IMR-90 (cell line): ENCODE measurements around the gene OR6C2. TPM values are rescaled to one million over a fixed set of nuclear protein-coding genes. Genes with fewer than 3 reads are reported as not detected.

ENCODE experiments used
- ATAC-seq: fragments of 200-7000 bp; cut with Tn5 transposase; 2 replicates; pipeline ENCODE4 v1.9.1; 2020; ENCODE audit warnings: low read depth, mild to moderate bottlenecking, moderate library complexity
- BruUV-seq: library from RNA; stranded (reverse); fragments of 400-500 nt; replicated peaks from 2 replicates; lab custom pipeline; 2021; lab: Mats Ljungman, UMichigan
- CTCF ChIA-PET: fragments of 300-600 bp; formaldehyde crosslinking; extraction: SDS; loops from one replicate; lab custom pipeline; 2021; ENCODE audit warnings: antibody characterized with exemption; lab: Yijun Ruan, JAX
- POLR2A ChIA-PET: fragments of 300-600 bp; sonication (Branson Sonifier 250); formaldehyde crosslinking; loops from one replicate; lab custom pipeline; 2022; ENCODE audit warnings: antibody characterized with exemption; ENCODE audit not compliant: unreplicated experiment; lab: Charles Lee
- DNase-seq: peaks from one replicate; pipeline ENCODE4 v3.0.0; 2013
- H2AFZ ChIP-seq: replicated peaks from 2 replicates; pipeline ENCODE3; 2013; ENCODE audit warnings: low read length, mild to moderate bottlenecking; ENCODE audit not compliant: poor library complexity
- H2AK5ac ChIP-seq: 2 replicates; pipeline ENCODE4 v1.6.1; 2013; ENCODE audit warnings: low read depth, low read length, inconsistent platforms
- H2AK9ac ChIP-seq: replicated peaks from 2 replicates; pipeline ENCODE3; 2013; ENCODE audit warnings: mild to moderate bottlenecking, low read depth, low read length, moderate library complexity; ENCODE audit not compliant: poor library complexity
- H2BK120ac ChIP-seq: 2 replicates; pipeline ENCODE4 v1.6.1; 2013; ENCODE audit warnings: low read depth, low read length, inconsistent platforms
- H2BK15ac ChIP-seq: 3 replicates; pipeline ENCODE4 v1.6.1; 2013; ENCODE audit warnings: low read depth, low read length, inconsistent platforms
- H2BK20ac ChIP-seq: 2 replicates; pipeline ENCODE4 v1.6.1; 2013; ENCODE audit warnings: low read depth, mild to moderate bottlenecking, inconsistent platforms, low read length, moderate library complexity
- H2BK5ac ChIP-seq: 2 replicates; pipeline ENCODE4 v1.6.1; 2013; ENCODE audit warnings: mild to moderate bottlenecking, low read depth, low read length, inconsistent platforms; ENCODE audit not compliant: poor library complexity, severe bottlenecking
- H3K14ac ChIP-seq: replicated peaks from 2 replicates; pipeline ENCODE4 v1.6.1; 2013; ENCODE audit warnings: low read depth, low read length, inconsistent platforms
- H3K18ac ChIP-seq: 2 replicates; pipeline ENCODE4 v1.6.1; 2013; ENCODE audit warnings: low read depth, low read length, control low read depth
- H3K23ac ChIP-seq: 2 replicates; pipeline ENCODE4 v1.6.1; 2013; ENCODE audit warnings: low read depth, low read length, inconsistent platforms
- H3K27ac ChIP-seq: 2 replicates; pipeline ENCODE4 v1.5.1; 2013; ENCODE audit warnings: mild to moderate bottlenecking, control low read depth, low read length; ENCODE audit not compliant: insufficient read depth
- H3K27me3 ChIP-seq: 2 replicates; pipeline ENCODE4 v1.6.1; 2013; ENCODE audit warnings: low read length; ENCODE audit not compliant: control insufficient read depth, insufficient read depth
- H3K36me3 ChIP-seq: 2 replicates; pipeline ENCODE4 v1.6.1; 2013; ENCODE audit warnings: low read length, mixed read lengths; ENCODE audit not compliant: control insufficient read depth, insufficient read depth
- H3K4ac ChIP-seq: 2 replicates; pipeline ENCODE4 v1.6.1; 2013; ENCODE audit warnings: low read depth, low read length, inconsistent platforms
- H3K4me1 ChIP-seq: 2 replicates; pipeline ENCODE4 v1.6.1; 2013; ENCODE audit warnings: low read length, mixed read lengths; ENCODE audit not compliant: control insufficient read depth, insufficient read depth
- H3K4me2 ChIP-seq: 2 replicates; pipeline ENCODE4 v1.6.1; 2013; ENCODE audit warnings: low read depth, mild to moderate bottlenecking, control low read depth, low read length, moderate library complexity
- H3K4me3 ChIP-seq: 2 replicates; pipeline ENCODE4 v1.5.1; 2013; ENCODE audit warnings: low read depth, mild to moderate bottlenecking, control low read depth, low read length, moderate library complexity; ENCODE audit not compliant: insufficient read depth
- H3K56ac ChIP-seq: 2 replicates; pipeline ENCODE4 v1.6.1; 2013; ENCODE audit warnings: low read length, inconsistent platforms; ENCODE audit not compliant: insufficient read depth; ENCODE audit errors: extremely low read depth
- H3K79me1 ChIP-seq, 2 experiments: 2 replicates each; pipeline ENCODE4 v1.6.1; 2013; ENCODE audit warnings: low read length in 2 of 2, inconsistent platforms in 1 of 2, low read depth in 1 of 2
- H3K9ac ChIP-seq: 2 replicates; pipeline ENCODE4 v1.6.1; 2013; ENCODE audit warnings: low read depth, low read length, control low read depth
- H3K9me1 ChIP-seq: 2 replicates; pipeline ENCODE4 v1.6.1; 2013; ENCODE audit warnings: low read length, inconsistent platforms; ENCODE audit not compliant: insufficient read depth
- H3K9me3 ChIP-seq: 2 replicates; pipeline ENCODE4 v1.6.1; 2013; ENCODE audit warnings: low read length; ENCODE audit not compliant: control insufficient read depth, insufficient read depth
- H4K20me1 ChIP-seq: 2 replicates; pipeline ENCODE4 v1.6.1; 2013; ENCODE audit warnings: low read length, inconsistent platforms; ENCODE audit not compliant: insufficient read depth
- H4K5ac ChIP-seq: 2 replicates; pipeline ENCODE4 v1.6.1; 2013; ENCODE audit warnings: mild to moderate bottlenecking, low read depth, low read length, control low read depth
- H4K8ac ChIP-seq, 2 experiments: 2 replicates each; pipeline ENCODE4 v1.6.1; 2013; ENCODE audit warnings: low read depth in 2 of 2, low read length in 2 of 2, control low read depth in 1 of 2, inconsistent platforms in 1 of 2
- H4K91ac ChIP-seq: 2 replicates; pipeline ENCODE4 v1.6.1; 2013; ENCODE audit warnings: low read depth, low read length, inconsistent platforms; ENCODE audit not compliant: insufficient read depth
- CEBPB ChIP-seq: IDR thresholded peaks from 2 replicates; pipeline ENCODE4 v1.6.1; 2012; ENCODE audit warnings: low read depth, low read length, improper control_type of control experiment
- CTCF ChIP-seq: conservative IDR thresholded peaks from 2 replicates; pipeline ENCODE4 v1.5.1; 2012; ENCODE audit warnings: mild to moderate bottlenecking, low read depth, low read length, improper control_type of control experiment
- ELK1 ChIP-seq: fragments of 150-350 bp; IDR thresholded peaks from 2 replicates; pipeline ENCODE4 v1.6.1; 2016; ENCODE audit warnings: low read depth, mild to moderate bottlenecking, low read length, moderate library complexity, borderline replicate concordance
- RFX5 ChIP-seq: IDR thresholded peaks from 2 replicates; pipeline ENCODE4 v1.8.0; 2012; ENCODE audit warnings: low read depth, mild to moderate bottlenecking, low read length, moderate library complexity
- WGBS, 2 experiments: methylation state at CpG; one replicate each; pipeline versions ENCODE4 v1.1.5 to v1.1.7; 2013; ENCODE audit warnings: missing lambda C conversion rate in 2 of 2; ENCODE audit not compliant: insufficient read length in 1 of 2; ENCODE audit errors: extremely low coverage in 2 of 2; 5-methylcytosine and 5-hydroxymethylcytosine counted together
- dilution Hi-C: fragments of 300-500 bp; cut with HindIII; formaldehyde crosslinking; loops from one replicate; pipeline ENCODE4 v1.14.3; 2018; ENCODE audit warnings: low sequenced_read_pairs; ENCODE audit not compliant: unreplicated experiment
- in situ Hi-C: fragments of 300-500 bp; cut with MboI; formaldehyde crosslinking; loops from 3 replicates; pipeline ENCODE4 v1.14.3; 2019; ENCODE audit warnings: low sequenced_read_pairs, inconsistent platforms, mixed read lengths
- intact Hi-C: fragments of 100-400 bp; cut with micrococcal nuclease; formaldehyde crosslinking; loops from 2 replicates; pipeline ENCODE4 v1.10.0; 2022
- polyA plus RNA-seq, 3 experiments: library from polyadenylated mRNA; depleted of rRNA; stranded (reverse); fragments of >200 nt; gene quantifications; 2 replicates each; pipeline ENCODE4 v1.2.3, GENCODE V29; 2012; ENCODE audit warnings: low replicate concordance in 1 of 3
- total RNA-seq: library from RNA; depleted of rRNA; stranded (reverse); fragments of >200 nt; gene quantifications from 2 replicates; pipeline ENCODE4 v1.2.3, GENCODE V29; 2012

Gene OR6C2
- total and polyA plus RNA-seq, 2 of the 4 experiments (the other 2 are of a cell fraction) = not detected

DNA sequence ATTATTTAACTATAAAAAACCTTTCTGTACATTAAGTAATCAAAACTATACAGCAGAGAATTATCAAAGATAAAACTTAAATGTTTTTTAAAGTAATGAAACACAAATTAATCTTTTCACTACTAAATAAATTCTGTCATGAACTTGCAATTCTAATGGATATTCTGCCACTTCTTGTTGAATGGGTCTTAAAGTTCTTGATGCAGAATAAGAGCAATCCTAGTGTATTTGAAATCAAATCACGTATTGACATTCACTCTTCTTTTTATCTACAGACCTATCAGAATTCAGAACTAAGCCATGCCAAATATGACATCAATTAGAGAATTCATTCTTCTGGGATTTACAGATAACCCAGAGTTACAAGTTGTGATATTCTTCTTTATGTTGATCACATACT, 43.6 kb upstream of the OR6C2 start, which contains the start of gene OR6C65:
TSS of gene OR6C65 (plus strand) at position 301 of the 400 bp plus-strand sequence. CDS start at position 301, 0 bp downstream.
- Histone ChIP-seq H2AK5ac (no peak within 1 kb of the TSS), H3K4ac (no peak within 1 kb of the TSS), H3K14ac (no peak within 1 kb of the TSS), H2BK5ac (no peak within 1 kb of the TSS), H3K9ac (no peak within 1 kb of the TSS), H3K23ac (no peak within 1 kb of the TSS), H4K20me1 (no peaks in the 10 kb centered on the region), H3K4me2 (no peak within 1 kb of the TSS), H3K9me1 (no peaks in the 10 kb centered on the region), H3K36me3 (no peaks in the 10 kb centered on the region), H3K27ac (no peak within 1 kb of the TSS), H3K27me3 (no peaks in the 10 kb centered on the region), H3K4me3 (no peak within 1 kb of the TSS), H3K4me1 (no peaks in the 10 kb centered on the region), H2AFZ (no peak within 1 kb of the TSS), H3K56ac (no peak within 1 kb of the TSS), H4K5ac (no peak within 1 kb of the TSS), H3K9me3 (no peaks in the 10 kb centered on the region), H3K79me1 (no peaks in the 10 kb centered on the region), H4K8ac (no peak within 1 kb of the TSS), H2BK20ac (no peak within 1 kb of the TSS), H2BK15ac (no peak within 1 kb of the TSS), H2BK120ac (no peak within 1 kb of the TSS), H3K18ac (no peak within 1 kb of the TSS), H2AK9ac (no peak within 1 kb of the TSS), H4K91ac (no peak within 1 kb of the TSS)
- DNase-seq = no peak
- WGBS, 2 experiments = no CpG with 5 or more reads among the region's 1 CpG
- dilution Hi-C loops = no loop called here
- POLR2A ChIA-PET = no interaction called here
- no peak for TF ChIP-seq CEBPB
- no peak for TF ChIP-seq ELK1
- no peak for TF ChIP-seq RFX5
- TF ChIP-seq CTCF = no peak
- intact Hi-C loops = no loop called here
- no TSS peak for BruUV-seq
- in situ Hi-C loops = no loop called here
- ATAC-seq = no peak
- CTCF ChIA-PET = no interaction called here
